HG03565 (cell line): ENCODE measurements around the gene LIX1.
A peak's percentile ranks its signal among the peaks of the same experiment; 100 is the strongest.
"Not testable (repeated sequence)": the region's sequence is repeated elsewhere in the genome, so short reads cannot be mapped to it uniquely, and the experiment has no call there.

ENCODE experiments used
- ATAC-seq: cut with Tn5 transposase; IDR thresholded peaks from one replicate; pipeline ENCODE4 v1.9.1; 2021; ENCODE audit warnings: mild to moderate bottlenecking, moderate library complexity; ENCODE audit not compliant: unreplicated experiment

Gene LIX1

DNA sequence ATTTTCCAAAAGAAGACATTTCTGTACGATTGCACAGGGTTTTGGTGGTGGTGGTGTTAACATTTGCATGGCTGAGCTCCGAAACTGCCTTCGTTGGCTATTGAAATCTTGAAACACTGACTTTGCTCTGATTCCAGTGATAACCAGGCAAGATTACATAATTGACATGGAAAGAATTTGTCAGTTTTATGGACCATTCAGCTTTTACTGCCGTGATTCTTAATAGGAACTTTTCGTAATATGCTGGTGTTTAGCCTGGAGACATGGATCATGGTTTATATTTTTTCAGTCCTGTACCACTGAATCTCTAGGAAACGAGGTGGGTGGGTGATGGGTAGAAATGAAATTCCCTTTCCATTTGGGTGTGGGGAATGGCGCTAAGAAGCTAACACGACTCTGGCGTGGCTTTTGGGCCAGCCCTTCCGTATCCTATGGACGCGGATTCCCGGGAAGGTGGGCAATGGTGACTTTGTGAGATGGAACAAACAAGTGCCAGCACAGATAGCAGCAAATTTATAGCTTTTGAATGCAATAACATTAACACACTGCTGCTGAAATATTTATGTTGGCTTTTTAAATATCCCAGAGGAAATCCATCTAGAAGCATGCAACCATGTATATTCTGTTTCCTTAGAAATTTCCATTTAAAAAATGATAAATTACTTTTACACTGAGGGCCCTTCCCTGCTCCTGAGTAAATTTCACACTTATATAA is 36.8 kb downstream of the LIX1 start:
- ATAC-seq = no peak

- ATAC-seq = no peak
Measured at GRCh38 chr5:97102010-97102470, 40.4 kb downstream of the LIX1 start.

DNA sequence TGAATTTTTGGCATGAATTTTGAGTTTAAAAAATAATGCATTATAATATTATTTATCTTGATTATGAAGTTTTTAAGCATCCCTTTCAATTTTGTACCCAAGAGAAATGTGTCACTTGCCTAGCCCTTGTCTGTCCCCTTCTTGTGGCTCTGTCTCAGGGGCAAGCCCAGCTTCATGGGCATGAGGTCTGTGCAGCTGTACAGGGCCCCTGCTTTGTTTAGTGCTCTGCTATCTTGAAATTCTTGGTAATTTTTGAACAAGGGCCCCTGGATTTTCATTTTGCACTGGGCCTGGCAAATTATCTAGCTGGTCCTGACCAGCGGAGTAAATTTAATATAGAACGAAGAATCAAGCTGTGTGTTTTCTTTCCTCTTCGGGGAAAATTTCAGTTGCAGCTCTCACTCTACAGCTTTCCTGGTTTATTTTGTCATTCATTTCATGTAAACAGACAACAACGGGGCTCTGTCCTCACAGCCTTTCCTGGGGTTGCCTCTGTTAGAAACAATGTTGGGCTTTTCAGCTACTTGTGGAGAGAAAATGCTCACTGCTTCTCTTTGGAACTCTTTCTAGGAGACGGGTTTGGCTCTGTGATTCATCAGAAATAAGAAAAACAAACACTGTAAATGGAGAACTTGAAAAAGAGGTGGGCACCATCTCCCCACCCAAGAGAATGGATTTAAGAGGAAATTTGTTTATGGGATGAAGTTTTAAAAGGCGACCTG is 41.1 kb downstream of the LIX1 start:
- no peak for ATAC-seq

- ATAC-seq = no peak
Measured at GRCh38 chr5:97100476-97100875, 41.9 kb downstream of the LIX1 start.

- no peak for ATAC-seq
Measured at GRCh38 chr5:97098922-97099321, 43.5 kb downstream of the LIX1 start.

DNA sequence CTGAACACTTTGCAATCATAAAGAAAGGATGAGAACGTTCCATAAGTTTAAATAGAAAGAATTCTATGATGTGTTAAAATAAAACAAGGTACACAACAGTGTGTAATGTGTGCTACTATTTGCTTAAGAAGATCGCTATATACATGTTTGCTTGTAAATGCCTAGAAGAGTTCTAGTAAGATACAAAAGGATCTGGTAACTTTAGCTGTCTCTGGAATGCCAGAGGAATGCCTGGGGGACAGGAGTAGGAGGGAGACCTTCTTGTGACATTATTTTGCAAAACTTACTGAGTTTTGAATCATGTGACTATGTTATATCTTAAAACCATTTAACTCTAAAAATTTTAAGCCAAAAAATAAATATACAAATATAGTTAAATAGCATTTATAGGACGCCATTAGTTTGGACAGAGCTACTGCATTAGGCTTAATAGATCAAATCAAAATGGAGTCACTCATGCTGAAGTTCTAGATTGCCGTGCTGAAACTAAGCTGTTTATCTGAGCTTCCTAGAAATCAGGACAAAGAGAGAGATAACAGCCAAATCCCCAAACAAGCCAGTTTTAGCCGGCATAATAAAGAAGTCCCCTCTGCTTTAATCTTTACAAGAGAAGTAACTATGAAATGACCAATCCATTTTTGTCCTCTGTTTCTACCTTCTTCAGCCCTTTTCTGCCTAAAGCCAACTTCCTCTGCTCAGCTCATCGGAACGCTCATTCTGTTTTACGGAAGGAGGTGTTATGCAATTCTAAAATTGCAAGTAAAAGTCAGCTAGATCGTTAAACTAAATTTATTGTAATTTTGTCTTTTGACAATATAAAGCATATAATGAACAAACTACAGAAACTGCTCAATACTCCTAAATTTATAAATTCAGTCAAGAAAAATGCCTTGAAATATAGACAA is 44.8 kb downstream of the LIX1 start:
- ATAC-seq = no peak

DNA sequence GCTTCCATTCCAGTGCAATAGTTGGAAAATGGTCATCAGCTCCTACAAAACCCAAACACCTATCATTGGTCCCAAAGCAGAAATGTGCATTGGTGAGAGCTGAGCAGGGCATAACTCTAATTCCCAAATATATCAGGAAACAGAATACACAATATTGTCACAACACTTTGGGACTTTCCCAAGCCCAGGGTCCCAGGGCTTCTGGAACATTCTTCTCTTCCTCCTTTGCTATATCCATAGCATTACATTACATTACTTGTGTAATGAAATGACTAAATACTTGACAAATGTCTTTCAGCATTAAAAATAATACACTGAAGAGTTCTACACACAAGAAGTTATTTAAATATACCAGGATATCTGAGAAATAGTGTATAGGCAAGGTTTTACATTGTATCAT is 45.6 kb downstream of the LIX1 start:
- ATAC-seq = no peak

- ATAC-seq = no peak
Measured at GRCh38 chr5:97096191-97096590, 46.2 kb downstream of the LIX1 start.

GRCh38 chr5:97095318-97095732 is 47.1 kb downstream of the LIX1 start:
- ATAC-seq = peak; percentile 29

- peak; percentile 98 for ATAC-seq
Measured at GRCh38 chr5:97094579-97095317, 47.7 kb downstream of the LIX1 start.

DNA sequence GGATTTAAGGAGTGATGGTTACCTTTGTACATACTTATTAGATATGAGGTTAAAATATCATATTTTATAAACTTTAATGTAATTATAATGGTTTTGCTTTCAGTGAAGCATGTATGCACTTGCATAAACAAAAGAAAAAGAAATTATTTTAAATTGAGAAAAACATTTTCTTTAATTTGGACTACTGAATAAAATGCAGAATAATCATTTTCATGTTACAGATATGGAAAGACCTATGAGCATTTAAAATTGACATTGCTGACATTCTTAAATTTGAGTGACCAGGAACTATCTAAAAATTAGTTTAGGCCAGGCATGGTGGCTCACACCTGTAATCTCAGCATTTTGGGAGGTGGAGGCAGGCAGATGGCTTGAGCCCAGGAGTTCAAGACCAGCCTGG is 49.2 kb downstream of the LIX1 start:
- no peak for ATAC-seq

DNA sequence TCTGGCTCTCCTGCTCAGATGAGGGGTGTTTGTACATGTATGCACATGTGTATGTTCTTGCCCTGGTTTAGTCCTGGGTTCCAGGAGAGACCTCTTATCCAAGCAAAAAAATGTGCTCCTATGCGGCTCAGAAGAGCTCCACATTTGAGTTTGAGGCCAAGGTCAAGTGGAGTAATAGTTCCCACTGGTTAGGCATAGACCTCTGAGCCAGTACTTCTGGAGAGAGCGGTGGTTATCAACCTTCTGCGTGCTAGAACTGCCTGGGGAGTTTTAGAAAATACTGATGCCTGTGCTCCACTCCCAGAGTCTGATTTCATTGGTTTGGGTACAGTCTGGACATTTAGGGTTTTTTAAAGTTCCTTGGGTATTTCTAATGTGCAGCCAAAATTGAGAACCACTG is 51.5 kb downstream of the LIX1 start:
- ATAC-seq = no peak

- no peak for ATAC-seq
Measured at GRCh38 chr5:97089149-97089801, 53.1 kb downstream of the LIX1 start.

DNA sequence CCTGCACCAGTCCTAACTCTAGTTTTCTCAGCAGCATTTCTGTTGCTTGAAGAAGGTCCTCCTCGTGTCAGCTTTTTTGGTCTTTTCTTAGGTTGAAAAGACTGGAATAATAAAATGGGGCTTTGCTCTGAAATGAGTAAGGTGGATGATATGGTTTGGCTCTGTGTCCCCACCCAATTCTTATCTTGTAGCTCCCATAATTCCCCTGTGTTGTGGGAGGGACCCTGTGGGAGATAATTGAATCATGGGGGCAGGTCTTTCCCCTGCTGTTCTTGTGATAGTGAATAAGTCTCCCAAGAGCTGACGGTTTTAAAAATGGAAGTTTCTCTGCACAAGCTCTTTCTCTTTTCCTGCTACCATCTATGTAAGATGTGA is 53.6 kb downstream of the LIX1 start:
- no peak for ATAC-seq

DNA sequence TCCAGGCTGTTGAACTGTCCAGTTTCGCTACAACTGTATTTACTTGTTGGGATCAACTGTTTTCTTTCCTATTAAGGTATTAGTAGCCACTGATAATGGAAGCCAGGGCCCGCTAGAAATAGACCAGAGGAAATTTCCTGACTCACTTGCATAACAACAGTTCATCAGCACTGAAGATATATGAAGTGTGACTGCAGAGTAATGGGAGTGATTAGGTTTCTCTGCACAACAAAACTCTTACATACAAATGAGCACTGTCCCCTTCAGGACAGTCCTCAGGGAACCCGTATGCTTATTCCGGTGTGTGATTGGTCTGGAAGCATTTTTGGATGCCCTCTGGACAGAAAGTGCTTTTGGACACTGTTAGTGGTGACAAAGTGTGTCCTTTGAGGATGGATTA is 55.3 kb downstream of the LIX1 start:
- ATAC-seq = no peak

GRCh38 chr5:97085459-97086181 is 56.8 kb downstream of the LIX1 start:
- no peak for ATAC-seq

DNA sequence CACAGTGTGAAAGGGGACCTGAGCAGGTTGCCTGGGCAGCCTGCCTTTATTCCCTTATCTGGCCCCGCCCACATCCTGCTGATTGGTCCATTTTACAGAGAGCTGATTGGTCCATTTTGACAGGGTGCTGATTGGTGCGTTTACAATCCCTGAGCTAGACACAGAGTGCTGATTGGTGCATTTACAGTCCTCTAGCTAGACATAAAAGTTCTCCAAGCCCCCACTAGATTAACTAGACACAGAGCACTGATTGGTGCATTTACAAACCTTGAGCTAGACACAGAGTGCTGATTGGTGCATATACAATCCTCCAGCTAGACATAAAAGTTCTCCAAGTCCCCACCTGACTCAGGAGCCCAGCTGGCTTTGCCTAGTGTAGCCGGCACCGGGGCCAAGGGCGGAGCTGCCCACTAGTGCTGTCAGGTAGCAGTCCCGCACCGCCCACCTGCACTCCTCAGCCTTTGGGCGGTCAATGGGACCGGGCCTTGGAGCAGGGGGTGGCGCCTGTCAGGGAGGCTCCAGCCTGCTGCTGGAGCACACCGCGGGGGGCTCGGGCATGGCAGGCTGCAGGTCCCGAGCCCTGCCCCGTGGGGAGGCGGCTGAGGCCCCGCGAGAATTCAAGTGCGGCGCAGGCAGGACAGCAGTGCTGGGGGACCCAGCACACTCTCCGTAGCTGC is 57.5 kb downstream of the LIX1 start:
- not testable (repeated sequence) for ATAC-seq

- no peak for ATAC-seq
Measured at GRCh38 chr5:97078958-97079743, 63.3 kb downstream of the LIX1 start.
